Astrocyte of the hippocampus (primary cell): ENCODE data around the gene SCAANT1.

Experiments used
- DNase-seq: peaks from one replicate; pipeline ENCODE4 v3.0.0; 2011; ENCODE audit warnings: low read depth, low spot score

SCAANT1 gene

DNA sequence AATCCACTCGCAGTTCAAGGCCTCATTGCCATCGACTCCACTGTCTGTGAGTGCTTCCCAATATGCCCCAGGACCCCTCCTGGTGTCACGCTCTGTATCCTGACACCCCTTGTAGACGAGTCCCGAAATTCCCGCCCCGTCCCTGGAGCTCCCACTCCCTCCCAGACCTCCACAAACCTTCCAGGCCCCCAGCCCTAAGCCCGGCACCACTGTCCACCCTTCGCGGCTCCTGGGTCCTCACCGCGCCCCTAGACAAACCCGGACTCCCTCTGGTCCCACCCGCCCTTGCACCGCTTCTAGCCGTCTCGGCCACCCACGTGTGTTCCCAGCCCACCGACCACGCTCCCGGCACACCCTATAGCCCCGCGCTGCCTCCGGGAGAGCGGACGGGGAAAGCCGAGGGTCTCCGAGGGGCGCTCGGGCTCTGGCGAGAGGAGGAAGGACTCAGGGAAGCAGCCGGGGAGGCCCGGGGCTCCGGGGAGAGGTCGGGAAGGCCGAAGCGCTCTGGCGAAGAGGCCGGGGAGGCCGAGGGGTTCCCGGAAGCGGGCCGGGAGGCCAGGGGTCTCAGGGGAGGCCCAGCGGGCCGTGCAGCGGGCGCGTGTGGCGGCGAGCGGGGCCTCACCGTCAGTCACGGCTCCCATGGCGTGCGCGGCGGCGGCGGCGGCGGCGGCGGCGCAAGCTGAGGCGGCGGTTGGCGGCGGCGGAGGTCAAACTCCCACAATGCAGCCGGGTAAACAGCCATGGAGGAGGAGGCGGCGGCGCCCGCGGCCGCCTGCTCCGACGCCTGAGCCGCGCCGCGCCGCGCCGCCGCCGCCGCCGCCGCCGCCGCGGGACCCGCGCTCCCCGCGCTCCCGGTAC is 48.8 kb downstream of the SCAANT1 start, which contains the start of the genes ATXN7 and THOC7:
ATXN7 (plus strand) TSS at position 718 of the 858 bp plus-strand sequence. CDS start 48,732 bp downstream, outside the sequence.
THOC7 (minus strand) TSS at position 656 of the 858 bp plus-strand sequence; CDS start at position 641, 15 bp downstream.
- DNase-seq, result peak; percentile 89

DNA sequence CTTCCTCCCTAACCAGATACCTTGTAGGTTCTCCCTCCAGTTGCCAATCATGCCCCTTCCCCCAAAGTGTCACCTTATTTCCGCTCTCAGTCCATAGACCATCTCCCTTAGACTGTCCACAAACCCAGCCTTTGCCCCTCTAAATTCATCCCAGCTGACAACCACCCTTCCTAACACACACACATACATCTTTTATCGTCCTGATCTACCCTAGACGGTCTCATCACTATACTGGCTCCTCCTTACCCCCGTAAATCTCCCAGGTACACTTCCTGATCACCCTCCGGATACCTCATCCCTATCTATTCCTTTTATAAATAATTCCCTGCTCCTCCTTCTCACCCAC is 49.4 kb downstream of the SCAANT1 start:
- DNase-seq, result no peak
